EL (cell line): ENCODE measurements around the gene GOLGA6B.
A peak's percentile ranks its signal among the peaks of the same experiment; 100 is the strongest.
"Not testable (repeated sequence)": the region's sequence is repeated elsewhere in the genome, so short reads cannot be mapped to it uniquely, and the experiment has no call there.

Experiments
- DNase-seq: peaks from one replicate; pipeline ENCODE4 v3.0.0-alpha.2; 2016

Gene GOLGA6B

GRCh38 chr15:72654397-72654796 lies at the start of gene GOLGA6B:
Gene GOLGA6B (plus strand): TSS chr15:72654697. CDS start chr15:72654738, 41 bp downstream.
- not testable (repeated sequence) for DNase-seq

- peak; percentile 23 for DNase-seq
Measured at GRCh38 chr15:72604794-72605193, 49.7 kb upstream of the GOLGA6B start.

- not testable (repeated sequence) for DNase-seq
Measured at GRCh38 chr15:72608084-72608483, 46.4 kb upstream of the GOLGA6B start.

GRCh38 chr15:72609862-72610261 lies 44.6 kb upstream of the GOLGA6B start:
- DNase-seq, result no peak

- DNase-seq, result not testable (repeated sequence)
Measured at GRCh38 chr15:72612324-72612723, 42.2 kb upstream of the GOLGA6B start.

GRCh38 chr15:72614810-72615532 lies 39.5 kb upstream of the GOLGA6B start:
- no peak for DNase-seq

GRCh38 chr15:72615533-72616233 lies 38.8 kb upstream of the GOLGA6B start:
- not testable (repeated sequence) for DNase-seq

GRCh38 chr15:72616491-72617210 lies 37.8 kb upstream of the GOLGA6B start:
- DNase-seq, result no peak

GRCh38 chr15:72623854-72624253 lies 30.6 kb upstream of the GOLGA6B start:
- DNase-seq, result not testable (repeated sequence)

- not testable (repeated sequence) for DNase-seq
Measured at GRCh38 chr15:72626153-72626552, 28.3 kb upstream of the GOLGA6B start.

- not testable (repeated sequence) for DNase-seq
Measured at GRCh38 chr15:72628249-72629067, 26.0 kb upstream of the GOLGA6B start.

- DNase-seq, result not testable (repeated sequence)
Measured at GRCh38 chr15:72629068-72629570, 25.4 kb upstream of the GOLGA6B start.

- peak; percentile 88 for DNase-seq
Measured at GRCh38 chr15:72636519-72637282, 17.8 kb upstream of the GOLGA6B start.

- DNase-seq, result not testable (repeated sequence)
Measured at GRCh38 chr15:72639759-72640483, 14.6 kb upstream of the GOLGA6B start.

- not testable (repeated sequence) for DNase-seq
Measured at GRCh38 chr15:72642271-72642670, 12.2 kb upstream of the GOLGA6B start.

GRCh38 chr15:72648631-72649253 lies 5.8 kb upstream of the GOLGA6B start:
- not testable (repeated sequence) for DNase-seq

- DNase-seq, result not testable (repeated sequence)
Measured at GRCh38 chr15:72656014-72656413, 1.5 kb downstream of the GOLGA6B start.

GRCh38 chr15:72661081-72661480 lies 6.6 kb downstream of the GOLGA6B start:
- not testable (repeated sequence) for DNase-seq

- DNase-seq, result not testable (repeated sequence)
Measured at GRCh38 chr15:72663931-72664330, 9.4 kb downstream of the GOLGA6B start.

GRCh38 chr15:72665706-72666105 lies 11.2 kb downstream of the GOLGA6B start:
- DNase-seq, result not testable (repeated sequence)
